ENCODE measurements around the gene TMBIM1. TPM values are rescaled to one million over a fixed set of nuclear protein-coding genes. Genes with fewer than 3 reads are reported as not detected.

TMBIM1 gene
- polyA plus RNA-seq, 2 donors, result 196 to 231 TPM

DNA sequence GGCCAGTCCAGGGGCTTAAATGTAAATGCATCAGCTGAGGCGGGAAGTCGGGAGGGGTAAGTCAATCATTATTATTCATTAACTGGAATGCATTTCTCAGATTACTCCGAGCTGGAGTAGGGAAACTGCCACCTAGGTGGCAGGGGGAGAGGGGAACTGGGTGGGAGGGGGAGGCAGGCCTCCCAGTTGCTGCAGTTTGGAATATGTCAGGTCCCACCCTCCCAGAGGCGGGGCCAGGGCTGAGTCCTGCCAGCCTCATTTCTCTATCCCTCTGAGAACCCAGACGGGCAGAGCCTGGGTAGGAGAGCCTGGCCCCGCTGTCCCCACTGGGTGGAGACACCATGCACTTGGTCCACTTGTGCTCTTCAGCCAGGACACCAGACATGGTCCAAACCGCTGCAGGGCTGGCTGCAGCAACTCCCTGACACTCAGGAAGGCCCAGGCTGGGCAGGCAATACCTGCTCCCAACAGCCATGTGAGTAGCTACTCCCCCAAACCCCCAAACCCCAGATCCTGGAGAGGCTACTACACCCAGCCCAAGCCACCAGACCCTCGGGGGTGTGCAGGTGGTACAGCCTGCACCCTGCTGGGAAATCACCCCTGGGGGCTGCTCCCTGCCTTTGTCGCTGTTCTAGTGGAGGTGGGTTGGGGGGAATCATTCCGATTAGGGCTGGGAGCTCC, 31.4 kb downstream of the TMBIM1 start, which contains the start of gene GPBAR1:
TSS of gene GPBAR1 (plus strand) at position 274 of the 681 bp plus-strand sequence. CDS start 1,710 bp downstream, outside the sequence.
- peak within 1 kb of the TSS in 1 of 2 donors; percentile 61 for H3K27ac ChIP-seq (ENCODE audit: low read depth in 2 of 2, low read length in 1 of 2)
- no peak within 1 kb of the TSS for H3K4me3 ChIP-seq (ENCODE audit: low read depth in 1 of 2, low read length in 2 of 2)
- peaks cover 5% of the 10 kb centered on the region in 2 donors for H3K4me1 ChIP-seq (ENCODE audit: control insufficient read depth in 2 of 2, insufficient read depth in 2 of 2, low read length in 1 of 2)
- peaks cover 16 to 29% of the 10 kb centered on the region in 2 donors for H3K36me3 ChIP-seq (ENCODE audit: control insufficient read depth in 2 of 2, insufficient read depth in 2 of 2, low read length in 1 of 2)
- no peaks in the 10 kb centered on the region for H3K9me3 ChIP-seq (ENCODE audit: control insufficient read depth in 2 of 2, insufficient read depth in 1 of 2, low read depth in 1 of 2, low read length in 1 of 2)
- H3K27me3 ChIP-seq (ENCODE audit: control insufficient read depth in 1 of 2, insufficient read depth in 2 of 2, low read length in 2 of 2), result no peaks in the 10 kb centered on the region
- WGBS, 2 donors, result 65 to 68% methylated on average over 10 of the region's 10 CpGs

GRCh38 chr2:218260166-218260565, 32.1 kb downstream of the TMBIM1 start:
- Histone ChIP-seq H3K36me3 (ENCODE audit: control insufficient read depth in 2 of 2, insufficient read depth in 2 of 2, low read length in 1 of 2) (peaks cover 11 to 22% of the 10 kb centered on the region in 2 donors), H3K9me3 (ENCODE audit: control insufficient read depth in 2 of 2, insufficient read depth in 1 of 2, low read depth in 1 of 2, low read length in 1 of 2) (no peaks in the 10 kb centered on the region), H3K4me3 (ENCODE audit: low read depth in 1 of 2, low read length in 2 of 2) (no peak overlapping the region), H3K4me1 (ENCODE audit: control insufficient read depth in 2 of 2, insufficient read depth in 2 of 2, low read length in 1 of 2) (peaks cover 5% of the 10 kb centered on the region in 2 donors), H3K27ac (ENCODE audit: low read depth in 2 of 2, low read length in 1 of 2) (peak overlapping the region in 1 of 2 donors; percentile 61), H3K27me3 (ENCODE audit: control insufficient read depth in 1 of 2, insufficient read depth in 2 of 2, low read length in 2 of 2) (no peaks in the 10 kb centered on the region)
- 88 to 90% methylated on average over 5 of the region's 5 CpGs for WGBS, 2 donors

GRCh38 chr2:218259099-218259961, 33.0 kb downstream of the TMBIM1 start:
- Histone ChIP-seq H3K27me3 (ENCODE audit: control insufficient read depth in 1 of 2, insufficient read depth in 2 of 2, low read length in 2 of 2) (no peaks in the 10 kb centered on the region), H3K27ac (ENCODE audit: low read depth in 2 of 2, low read length in 1 of 2) (peak overlapping the region; percentile 62 to 69), H3K4me3 (ENCODE audit: low read depth in 1 of 2, low read length in 2 of 2) (no peak overlapping the region), H3K36me3 (ENCODE audit: control insufficient read depth in 2 of 2, insufficient read depth in 2 of 2, low read length in 1 of 2) (peaks cover 7 to 21% of the 10 kb centered on the region in 2 donors), H3K9me3 (ENCODE audit: control insufficient read depth in 2 of 2, insufficient read depth in 1 of 2, low read depth in 1 of 2, low read length in 1 of 2) (no peaks in the 10 kb centered on the region), H3K4me1 (ENCODE audit: control insufficient read depth in 2 of 2, insufficient read depth in 2 of 2, low read length in 1 of 2) (peaks cover 5% of the 10 kb centered on the region in 2 donors)
- 52 to 60% methylated on average over 15 of the region's 15 CpGs for WGBS, 2 donors

DNA sequence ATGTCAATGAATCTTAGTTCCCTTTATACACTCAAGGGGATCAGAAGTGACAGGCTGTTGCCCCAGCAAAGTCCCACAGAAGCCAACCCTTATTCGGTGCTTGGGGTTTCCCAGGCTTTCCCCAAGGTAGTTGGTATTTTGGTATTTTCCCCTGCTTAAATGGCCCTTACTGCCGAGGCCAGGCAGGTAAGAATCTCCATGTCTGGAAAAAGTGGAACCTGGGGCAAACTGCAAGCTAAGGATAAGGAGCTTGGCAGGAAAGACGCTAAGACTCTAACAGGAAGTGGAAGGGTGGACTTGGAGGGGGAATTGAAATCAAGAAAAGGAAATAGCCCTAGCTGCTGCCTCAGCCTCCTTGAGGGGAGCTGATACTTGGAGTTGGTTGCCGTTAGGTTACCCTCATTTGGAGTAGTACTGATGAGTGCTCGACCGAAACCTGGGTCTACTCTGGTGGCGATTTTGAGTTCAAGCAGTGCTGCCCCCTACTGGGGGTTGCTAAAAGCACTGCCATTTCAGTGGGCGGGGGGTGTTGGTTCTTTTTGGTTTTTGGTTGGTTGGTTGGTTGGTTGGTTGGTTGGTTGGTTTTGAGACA, 34.8 kb downstream of the TMBIM1 start:
- Histone ChIP-seq H3K4me3 (ENCODE audit: low read depth in 1 of 2, low read length in 2 of 2) (no peak overlapping the region), H3K9me3 (ENCODE audit: control insufficient read depth in 2 of 2, insufficient read depth in 1 of 2, low read depth in 1 of 2, low read length in 1 of 2) (no peaks in the 10 kb centered on the region), H3K36me3 (ENCODE audit: control insufficient read depth in 2 of 2, insufficient read depth in 2 of 2, low read length in 1 of 2) (peaks cover 11 to 22% of the 10 kb centered on the region in 2 donors), H3K27ac (ENCODE audit: low read depth in 2 of 2, low read length in 1 of 2) (peak overlapping the region in 1 of 2 donors; percentile 16), H3K27me3 (ENCODE audit: control insufficient read depth in 1 of 2, insufficient read depth in 2 of 2, low read length in 2 of 2) (no peaks in the 10 kb centered on the region), H3K4me1 (ENCODE audit: control insufficient read depth in 2 of 2, insufficient read depth in 2 of 2, low read length in 1 of 2) (peaks cover 0 to 3% of the 10 kb centered on the region in 2 donors)
- WGBS, 2 donors, result 45 to 57% methylated on average over 8 of the region's 8 CpGs

DNA sequence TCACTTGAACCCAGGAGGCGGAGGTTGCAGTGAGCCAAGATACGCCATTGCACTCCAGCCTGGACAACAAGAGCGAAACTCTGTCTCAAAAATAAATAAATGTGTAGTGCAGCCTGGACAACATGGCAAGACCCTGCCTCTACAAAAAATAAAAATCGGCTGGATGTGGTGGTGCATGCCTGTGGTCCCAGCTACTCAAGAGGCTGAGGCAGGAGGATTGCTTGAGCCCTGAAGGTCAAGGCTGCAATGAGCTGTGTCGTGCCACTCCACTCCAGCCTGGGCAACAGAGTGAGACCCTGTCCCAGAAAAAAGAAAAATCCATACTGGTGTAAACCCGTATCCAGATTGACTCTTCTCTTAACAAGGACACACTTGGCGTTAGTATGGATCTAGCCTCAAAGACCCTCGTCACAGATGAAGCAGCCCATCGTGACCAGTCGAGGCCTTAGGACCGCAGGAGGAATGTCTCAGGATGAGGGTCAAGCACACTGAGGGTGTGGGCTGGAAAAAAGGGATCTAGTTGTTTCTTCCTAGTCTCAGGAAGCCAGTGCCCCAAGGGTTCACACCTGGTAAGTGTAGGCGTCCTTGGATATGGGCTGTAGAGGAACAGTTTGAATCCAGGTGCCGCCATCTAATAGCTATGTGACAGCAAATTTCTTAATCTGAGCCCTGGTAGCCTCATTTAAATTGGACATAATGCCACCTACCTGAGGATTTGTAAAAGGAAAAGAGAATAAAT, 35.5 kb downstream of the TMBIM1 start:
- Histone ChIP-seq H3K36me3 (ENCODE audit: control insufficient read depth in 2 of 2, insufficient read depth in 2 of 2, low read length in 1 of 2) (peaks cover 15 to 28% of the 10 kb centered on the region in 2 donors), H3K4me1 (ENCODE audit: control insufficient read depth in 2 of 2, insufficient read depth in 2 of 2, low read length in 1 of 2) (peaks cover 0 to 2% of the 10 kb centered on the region in 2 donors)

GRCh38 chr2:218255446-218255845, 36.9 kb downstream of the TMBIM1 start:
- Histone ChIP-seq H3K27ac (ENCODE audit: low read depth in 2 of 2, low read length in 1 of 2) (no peak overlapping the region), H3K36me3 (ENCODE audit: control insufficient read depth in 2 of 2, insufficient read depth in 2 of 2, low read length in 1 of 2) (peaks cover 15 to 37% of the 10 kb centered on the region in 2 donors), H3K9me3 (ENCODE audit: control insufficient read depth in 2 of 2, insufficient read depth in 1 of 2, low read depth in 1 of 2, low read length in 1 of 2) (no peaks in the 10 kb centered on the region)

More for the DNA sequence above, 35.5 kb downstream of the TMBIM1 start:
- no peaks in the 10 kb centered on the region for H3K27me3 ChIP-seq (ENCODE audit: control insufficient read depth in 1 of 2, insufficient read depth in 2 of 2, low read length in 2 of 2)
- no peaks in the 10 kb centered on the region for H3K9me3 ChIP-seq (ENCODE audit: control insufficient read depth in 2 of 2, insufficient read depth in 1 of 2, low read depth in 1 of 2, low read length in 1 of 2)
- 89 to 91% methylated on average over 13 of the region's 13 CpGs for WGBS, 2 donors
- peak overlapping the region in 1 of 2 donors; percentile 7 for H3K27ac ChIP-seq (ENCODE audit: low read depth in 2 of 2, low read length in 1 of 2)
- no peak overlapping the region for H3K4me3 ChIP-seq (ENCODE audit: low read depth in 1 of 2, low read length in 2 of 2)

DNA sequence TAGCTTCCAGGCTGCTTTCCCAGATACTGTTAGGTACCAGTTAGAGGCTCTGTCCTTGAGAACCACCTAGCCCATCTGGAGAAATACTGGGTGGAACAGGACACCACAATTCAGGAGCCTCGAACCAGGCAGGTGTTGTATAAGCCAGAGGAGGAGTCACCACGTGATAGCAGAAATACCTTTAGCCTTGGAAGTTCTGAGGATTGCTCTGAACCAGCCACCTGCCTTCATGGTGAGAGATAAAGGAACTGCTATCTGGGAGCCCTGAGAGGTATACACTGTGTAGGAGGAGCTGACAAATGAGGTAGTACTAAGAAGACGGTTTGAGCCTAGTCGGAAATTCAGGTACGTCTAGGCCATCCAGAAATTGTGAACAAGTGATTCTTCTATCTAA, 39.1 kb downstream of the TMBIM1 start:
- peaks cover 33 to 57% of the 10 kb centered on the region in 2 donors for H3K36me3 ChIP-seq (ENCODE audit: control insufficient read depth in 2 of 2, insufficient read depth in 2 of 2, low read length in 1 of 2)
- H3K4me1 ChIP-seq (ENCODE audit: control insufficient read depth in 2 of 2, insufficient read depth in 2 of 2, low read length in 1 of 2), result peaks cover 0 to 2% of the 10 kb centered on the region in 2 donors
- H3K27me3 ChIP-seq (ENCODE audit: control insufficient read depth in 1 of 2, insufficient read depth in 2 of 2, low read length in 2 of 2), result no peaks in the 10 kb centered on the region
- no peak overlapping the region for H3K27ac ChIP-seq (ENCODE audit: low read depth in 2 of 2, low read length in 1 of 2)
- no peaks in the 10 kb centered on the region for H3K9me3 ChIP-seq (ENCODE audit: control insufficient read depth in 2 of 2, insufficient read depth in 1 of 2, low read depth in 1 of 2, low read length in 1 of 2)
- 74 to 76% methylated on average over 5 of the region's 5 CpGs for WGBS, 2 donors
- H3K4me3 ChIP-seq (ENCODE audit: low read depth in 1 of 2, low read length in 2 of 2), result no peak overlapping the region

More at GRCh38 chr2:218255446-218255845, 36.9 kb downstream of the TMBIM1 start:
- Histone ChIP-seq H3K27me3 (ENCODE audit: control insufficient read depth in 1 of 2, insufficient read depth in 2 of 2, low read length in 2 of 2) (no peaks in the 10 kb centered on the region), H3K4me3 (ENCODE audit: low read depth in 1 of 2, low read length in 2 of 2) (no peak overlapping the region), H3K4me1 (ENCODE audit: control insufficient read depth in 2 of 2, insufficient read depth in 2 of 2, low read length in 1 of 2) (no peaks in the 10 kb centered on the region)
- 77 to 81% methylated on average over 6 of the region's 6 CpGs for WGBS, 2 donors

DNA sequence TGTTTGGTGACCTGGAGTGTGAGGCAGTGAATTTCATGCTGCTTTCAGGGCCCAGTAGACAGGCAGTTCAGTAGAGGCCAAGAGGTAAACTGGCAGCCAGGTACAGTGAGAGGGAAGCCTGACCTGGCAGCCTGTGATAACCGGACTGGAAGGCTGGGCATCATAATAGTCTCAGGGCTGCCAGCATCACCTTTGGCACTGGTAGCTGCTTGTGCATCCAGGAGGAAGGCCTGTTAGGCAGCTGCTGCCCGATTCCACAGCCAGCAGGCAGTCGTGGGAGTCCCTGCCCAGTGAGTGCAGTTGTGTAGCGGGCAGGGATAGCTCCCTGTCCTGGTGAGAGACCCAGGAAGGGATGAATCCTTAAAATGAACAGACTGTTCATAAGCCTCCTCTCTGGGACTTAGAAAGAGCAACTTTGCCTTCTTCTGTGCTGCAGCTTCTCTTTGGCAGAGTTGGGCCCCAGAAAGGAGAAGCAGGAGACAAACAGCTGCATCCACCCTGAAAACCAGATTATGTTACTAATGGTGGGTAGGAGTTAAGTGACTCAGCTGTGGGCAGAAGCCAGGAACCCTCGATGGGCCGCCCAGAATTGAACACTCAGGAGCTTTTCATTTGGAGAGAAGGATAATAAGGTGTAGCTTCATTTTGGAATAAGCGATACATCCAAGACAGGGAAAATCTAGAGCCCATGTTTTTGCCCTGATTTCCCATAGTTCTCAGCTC, 39.6 kb downstream of the TMBIM1 start:
- Histone ChIP-seq H3K27me3 (ENCODE audit: control insufficient read depth in 1 of 2, insufficient read depth in 2 of 2, low read length in 2 of 2) (no peaks in the 10 kb centered on the region), H3K27ac (ENCODE audit: low read depth in 2 of 2, low read length in 1 of 2) (no peak overlapping the region), H3K36me3 (ENCODE audit: control insufficient read depth in 2 of 2, insufficient read depth in 2 of 2, low read length in 1 of 2) (peaks cover 33 to 58% of the 10 kb centered on the region in 2 donors), H3K4me1 (ENCODE audit: control insufficient read depth in 2 of 2, insufficient read depth in 2 of 2, low read length in 1 of 2) (peaks cover 0 to 2% of the 10 kb centered on the region in 2 donors), H3K4me3 (ENCODE audit: low read depth in 1 of 2, low read length in 2 of 2) (no peak overlapping the region), H3K9me3 (ENCODE audit: control insufficient read depth in 2 of 2, insufficient read depth in 1 of 2, low read depth in 1 of 2, low read length in 1 of 2) (no peaks in the 10 kb centered on the region)
- 70 to 74% methylated on average over 7 of the region's 7 CpGs for WGBS, 2 donors
